Tibial nerve (tissue), 4 donors: Measurements from ENCODE around the gene CRTC1.

Source experiments
- EP300 ChIP-seq, 2 donors: sonication (generic); formaldehyde crosslinking; IDR thresholded peaks; one replicate each; pipeline ENCODE4 v1.6.1; 2017; ENCODE audit warnings: antibody characterized with exemption in 2 of 2, mild to moderate bottlenecking in 1 of 2
- POLR2A ChIP-seq, 2 donors: fragments of 450-650 bp; IDR thresholded peaks; one replicate each; pipeline ENCODE4 v1.6.1; 2017; ENCODE audit warnings: antibody characterized with exemption in 2 of 2, mild to moderate bottlenecking in 2 of 2, moderate library complexity in 2 of 2
- TF ChIP-seq, protein P1 (sequence below), 5 experiments: fragments of 200-600 bp in 3 of 5; fragments of 450-650 bp in 2 of 5; sonication (generic) in 3 of 5; IDR thresholded peaks; one replicate each; pipeline ENCODE4 v1.5.1; 2016 to 2019; ENCODE audit warnings: antibody characterized with exemption in 5 of 5, mild to moderate bottlenecking in 3 of 5, moderate library complexity in 2 of 5

DNA sequence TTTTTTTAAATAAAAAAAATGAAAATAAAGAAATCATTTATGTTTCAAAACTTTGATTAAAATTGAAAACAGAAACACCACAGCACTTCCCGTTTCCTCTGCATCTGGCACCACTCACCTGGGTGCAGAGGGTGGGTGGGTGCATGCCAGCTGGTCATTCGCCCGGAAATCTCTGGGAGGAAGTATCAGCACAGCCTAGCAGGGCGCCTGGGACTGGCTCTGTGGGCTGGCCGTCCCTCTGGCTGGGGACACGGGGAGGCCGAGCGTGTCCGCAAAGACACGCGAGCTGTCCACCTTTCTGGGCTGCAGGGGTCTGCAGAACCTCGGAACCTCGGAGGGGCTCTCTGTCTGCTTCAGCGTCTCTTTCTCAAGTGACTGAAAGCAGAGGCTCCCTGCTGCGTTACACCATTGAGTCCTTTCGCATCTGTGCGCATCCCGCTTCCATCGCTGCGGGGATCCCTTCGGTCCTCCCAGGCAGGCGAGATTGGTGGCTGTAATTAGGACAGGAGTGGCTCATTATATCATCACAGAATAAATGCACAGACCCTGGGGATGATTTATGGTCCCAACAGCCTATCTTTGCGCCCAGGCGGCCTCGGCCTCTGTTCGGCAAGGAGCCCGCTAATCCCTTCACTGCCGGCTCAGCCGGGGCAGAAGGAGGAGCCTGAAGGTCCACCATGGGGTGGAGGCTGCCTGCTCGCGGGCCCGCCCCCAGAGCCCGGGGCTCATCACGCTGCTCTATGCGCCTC, 17.2 kb downstream of the CRTC1 start:
- TF ChIP-seq, protein P1, sequence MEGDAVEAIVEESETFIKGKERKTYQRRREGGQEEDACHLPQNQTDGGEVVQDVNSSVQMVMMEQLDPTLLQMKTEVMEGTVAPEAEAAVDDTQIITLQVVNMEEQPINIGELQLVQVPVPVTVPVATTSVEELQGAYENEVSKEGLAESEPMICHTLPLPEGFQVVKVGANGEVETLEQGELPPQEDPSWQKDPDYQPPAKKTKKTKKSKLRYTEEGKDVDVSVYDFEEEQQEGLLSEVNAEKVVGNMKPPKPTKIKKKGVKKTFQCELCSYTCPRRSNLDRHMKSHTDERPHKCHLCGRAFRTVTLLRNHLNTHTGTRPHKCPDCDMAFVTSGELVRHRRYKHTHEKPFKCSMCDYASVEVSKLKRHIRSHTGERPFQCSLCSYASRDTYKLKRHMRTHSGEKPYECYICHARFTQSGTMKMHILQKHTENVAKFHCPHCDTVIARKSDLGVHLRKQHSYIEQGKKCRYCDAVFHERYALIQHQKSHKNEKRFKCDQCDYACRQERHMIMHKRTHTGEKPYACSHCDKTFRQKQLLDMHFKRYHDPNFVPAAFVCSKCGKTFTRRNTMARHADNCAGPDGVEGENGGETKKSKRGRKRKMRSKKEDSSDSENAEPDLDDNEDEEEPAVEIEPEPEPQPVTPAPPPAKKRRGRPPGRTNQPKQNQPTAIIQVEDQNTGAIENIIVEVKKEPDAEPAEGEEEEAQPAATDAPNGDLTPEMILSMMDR (IDR thresholded peaks at IDR 0.05): no peak
- TF ChIP-seq POLR2A (IDR thresholded peaks at IDR 0.05): no peak
- peak in 1 of 2 donors; percentile 12 for TF ChIP-seq EP300 (IDR thresholded peaks at IDR 0.05)
